GM20000 (cell line): Measurements from ENCODE around the gene ATRAID.

Experiments used
- DNase-seq: peaks from one replicate; pipeline ENCODE4 v3.0.0; 2012; ENCODE audit warnings: low spot score
- CTCF ChIP-seq: IDR thresholded peaks from 2 replicates; pipeline ENCODE4 v1.5.1; 2012; ENCODE audit warnings: mild to moderate bottlenecking, control low read depth; ENCODE audit errors: extremely low read depth, missing control alignments

Gene ATRAID

DNA sequence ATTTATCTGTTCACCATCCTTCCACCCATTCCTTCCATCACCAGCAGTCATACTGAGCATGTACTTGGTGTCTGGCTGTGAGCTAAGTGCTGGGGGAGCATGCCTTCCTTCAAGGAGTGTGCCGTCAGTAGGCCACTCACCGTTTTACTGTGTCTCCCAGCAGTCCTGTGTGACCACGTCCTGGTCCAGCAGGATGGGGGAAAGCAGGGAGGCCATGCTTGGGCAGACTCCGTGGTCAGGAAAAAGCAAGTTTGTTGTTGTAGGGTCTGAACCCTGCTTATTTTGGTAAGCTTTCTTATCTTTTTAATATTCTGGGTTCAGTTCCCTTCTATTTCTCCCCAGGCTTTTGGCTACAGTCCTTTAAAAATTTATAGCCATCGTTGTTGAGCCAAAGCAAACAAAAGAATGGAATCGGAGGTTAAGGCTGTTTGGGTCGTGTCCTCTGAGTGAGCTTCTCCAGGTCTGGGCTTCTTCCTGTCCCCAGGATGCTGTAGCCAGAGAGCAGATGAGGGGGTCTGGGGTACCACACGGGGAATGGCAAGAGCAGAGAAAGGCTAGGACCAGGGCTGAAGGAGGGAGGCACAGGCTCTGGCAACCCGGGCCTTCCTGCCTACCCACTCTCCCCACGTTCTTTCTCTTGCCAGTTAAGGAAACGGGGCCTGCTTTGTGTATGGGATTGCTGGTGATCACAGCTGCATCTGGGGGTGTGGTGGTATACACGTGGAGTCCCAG, 37.5 kb downstream of the ATRAID start:
- no peak for DNase-seq
- no peak for TF ChIP-seq CTCF

- peak; percentile 83 for DNase-seq
Measured at GRCh38 chr2:27249891-27250651, 38.2 kb downstream of the ATRAID start.

GRCh38 chr2:27250652-27251379, 39.0 kb downstream of the ATRAID start:
- DNase-seq, result no peak
- no peak for TF ChIP-seq CTCF

More at GRCh38 chr2:27249891-27250651, 38.2 kb downstream of the ATRAID start:
- peak; percentile 65 for TF ChIP-seq CTCF

DNA sequence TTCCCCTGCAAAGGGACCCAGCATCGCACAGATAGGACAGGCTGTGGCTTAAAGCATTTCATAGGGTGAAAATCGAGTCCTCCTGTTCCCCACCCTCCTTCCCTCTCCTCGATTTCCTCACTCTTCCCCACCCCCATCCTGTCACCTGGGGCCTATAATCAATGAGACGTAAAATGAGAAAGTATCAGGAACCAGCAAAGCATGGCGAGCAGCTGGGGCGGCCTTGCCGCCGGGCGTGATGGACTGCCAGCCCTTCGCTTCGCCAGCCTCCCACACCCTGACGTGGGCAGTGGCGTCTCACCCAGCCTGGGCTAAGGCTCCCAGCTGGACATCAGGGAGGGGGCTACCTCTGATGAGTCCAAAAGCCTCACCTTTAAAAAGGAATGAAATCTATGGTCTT, 39.9 kb downstream of the ATRAID start:
- DNase-seq, result no peak
- no peak for TF ChIP-seq CTCF

GRCh38 chr2:27255187-27255586, 43.3 kb downstream of the ATRAID start:
- DNase-seq, result no peak

GRCh38 chr2:27255660-27256059, 43.8 kb downstream of the ATRAID start:
- no peak for TF ChIP-seq CTCF
- no peak for DNase-seq

More at GRCh38 chr2:27255187-27255586, 43.3 kb downstream of the ATRAID start:
- no peak for TF ChIP-seq CTCF
